VCaP (cell line): ENCODE measurements around the gene TSTD1.
A peak's percentile ranks its signal among the peaks of the same experiment; 100 is the strongest.

Experiments
- H3K27ac ChIP-seq: fragments of 450-650 bp; 2 replicates; pipeline ENCODE4 v1.5.1; 2017
- TF ChIP-seq, protein P1 (sequence below): fragments of 450-650 bp; conservative IDR thresholded peaks from 2 replicates; pipeline ENCODE4 v1.5.1; 2017; ENCODE audit warnings: mild to moderate bottlenecking, moderate library complexity

The TSTD1 gene

GRCh38 chr1:161073474-161074121 lies 34.8 kb upstream of the TSTD1 start:
- TF ChIP-seq, protein P1, sequence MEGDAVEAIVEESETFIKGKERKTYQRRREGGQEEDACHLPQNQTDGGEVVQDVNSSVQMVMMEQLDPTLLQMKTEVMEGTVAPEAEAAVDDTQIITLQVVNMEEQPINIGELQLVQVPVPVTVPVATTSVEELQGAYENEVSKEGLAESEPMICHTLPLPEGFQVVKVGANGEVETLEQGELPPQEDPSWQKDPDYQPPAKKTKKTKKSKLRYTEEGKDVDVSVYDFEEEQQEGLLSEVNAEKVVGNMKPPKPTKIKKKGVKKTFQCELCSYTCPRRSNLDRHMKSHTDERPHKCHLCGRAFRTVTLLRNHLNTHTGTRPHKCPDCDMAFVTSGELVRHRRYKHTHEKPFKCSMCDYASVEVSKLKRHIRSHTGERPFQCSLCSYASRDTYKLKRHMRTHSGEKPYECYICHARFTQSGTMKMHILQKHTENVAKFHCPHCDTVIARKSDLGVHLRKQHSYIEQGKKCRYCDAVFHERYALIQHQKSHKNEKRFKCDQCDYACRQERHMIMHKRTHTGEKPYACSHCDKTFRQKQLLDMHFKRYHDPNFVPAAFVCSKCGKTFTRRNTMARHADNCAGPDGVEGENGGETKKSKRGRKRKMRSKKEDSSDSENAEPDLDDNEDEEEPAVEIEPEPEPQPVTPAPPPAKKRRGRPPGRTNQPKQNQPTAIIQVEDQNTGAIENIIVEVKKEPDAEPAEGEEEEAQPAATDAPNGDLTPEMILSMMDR: no peak
- H3K27ac ChIP-seq: no peak overlapping the region

GRCh38 chr1:161072751-161073449 lies 34.1 kb upstream of the TSTD1 start:
- H3K27ac ChIP-seq: no peak overlapping the region
- TF ChIP-seq, protein P1: no peak

DNA sequence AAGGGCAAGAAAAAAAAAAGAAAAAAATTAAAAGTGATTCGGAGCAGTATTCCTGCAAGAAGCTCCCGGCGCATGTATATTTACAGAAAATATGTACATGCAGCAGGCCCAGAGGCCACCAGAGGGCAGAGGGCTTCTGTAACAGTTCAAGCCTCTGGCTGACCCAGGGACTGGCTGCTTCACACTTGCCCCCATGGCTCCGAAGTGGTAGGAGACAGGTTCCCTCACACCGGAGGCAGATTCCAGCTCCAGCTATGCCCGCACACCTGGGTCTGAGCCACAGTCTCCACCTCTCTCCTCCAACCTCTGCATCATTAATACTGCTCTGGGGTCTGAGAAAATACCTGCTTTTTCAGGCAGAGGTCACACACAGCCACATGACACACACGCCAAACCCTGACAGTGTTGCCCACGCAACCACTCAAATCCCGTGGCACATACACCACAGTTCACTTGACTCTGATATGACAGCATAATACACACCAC lies 33.2 kb upstream of the TSTD1 start:
- TF ChIP-seq, protein P1: peak; percentile 73
- H3K27ac ChIP-seq: no peak overlapping the region

DNA sequence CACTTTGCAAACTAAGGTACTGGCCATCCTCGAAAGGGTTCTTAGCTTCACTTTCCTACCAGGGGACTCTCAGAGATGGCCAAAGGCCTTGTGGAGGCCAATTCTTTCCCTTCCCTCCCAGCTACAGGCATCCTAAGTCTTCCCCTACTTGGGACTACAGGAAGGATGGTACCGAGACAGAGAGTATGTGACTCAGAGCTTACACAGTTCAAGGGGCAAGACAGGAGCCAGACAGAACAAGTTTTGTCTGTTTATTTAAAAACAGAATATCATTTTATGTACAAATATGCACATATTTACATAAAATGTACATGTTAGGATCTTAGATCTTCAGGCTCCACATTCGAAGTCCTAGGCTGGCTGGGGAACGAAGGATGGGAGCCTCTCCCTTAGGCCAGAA lies 32.0 kb upstream of the TSTD1 start:
- TF ChIP-seq, protein P1: no peak
- H3K27ac ChIP-seq: no peak overlapping the region

DNA sequence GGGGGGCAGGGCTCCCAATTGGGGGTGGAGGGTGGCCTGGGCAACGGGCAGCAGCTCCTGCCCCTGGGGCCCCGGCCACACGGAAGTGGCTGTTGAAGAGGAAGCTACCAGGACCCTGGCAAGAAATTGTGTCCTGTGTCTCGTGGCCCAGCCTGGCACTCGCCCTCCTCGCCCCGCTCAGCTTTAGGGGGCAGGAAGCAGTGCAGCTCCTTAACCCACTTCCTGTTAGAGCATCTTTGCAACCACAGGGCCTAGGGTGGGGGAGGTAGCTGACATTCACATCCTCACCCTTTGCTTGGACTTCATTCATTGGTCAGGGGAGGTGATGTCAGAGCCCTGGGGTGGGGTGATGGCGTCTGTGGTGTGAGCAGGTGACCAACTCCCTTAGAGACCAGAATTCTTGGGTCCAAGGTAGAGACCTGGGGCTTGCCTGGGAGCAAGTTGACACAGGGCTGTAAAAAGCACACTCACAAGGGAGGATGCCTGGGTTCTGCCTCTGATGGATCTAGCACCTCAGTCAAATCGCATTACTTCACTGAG lies 31.0 kb upstream of the TSTD1 start, which contains the start of gene ARHGAP30:
TSS of gene ARHGAP30 (minus strand) at position 161 of the 540 bp plus-strand sequence. CDS start 267 bp downstream, outside the sequence.
- TF ChIP-seq, protein P1: no peak
- no peak within 1 kb of the TSS for H3K27ac ChIP-seq

DNA sequence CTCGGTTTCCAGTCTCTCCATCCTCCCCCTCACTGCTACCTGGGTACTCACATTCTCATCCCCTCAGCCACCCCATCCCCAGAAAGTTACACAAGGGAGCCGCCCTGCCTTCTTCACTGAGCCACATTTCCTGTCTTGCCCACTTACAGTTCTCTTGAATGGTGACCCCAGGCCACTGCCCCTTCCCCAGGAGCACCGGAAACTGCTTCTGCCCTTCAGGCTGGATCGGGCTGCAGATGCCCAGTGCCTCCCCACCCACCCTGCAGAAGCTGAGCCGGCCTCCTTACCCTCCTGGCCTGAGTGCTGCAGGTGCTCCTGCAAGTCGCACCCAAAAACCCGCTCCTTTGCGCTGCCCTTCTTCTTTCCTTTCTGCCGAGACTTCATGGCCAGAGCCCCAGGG lies 30.5 kb upstream of the TSTD1 start:
- H3K27ac ChIP-seq: no peak overlapping the region
- TF ChIP-seq, protein P1: no peak

DNA sequence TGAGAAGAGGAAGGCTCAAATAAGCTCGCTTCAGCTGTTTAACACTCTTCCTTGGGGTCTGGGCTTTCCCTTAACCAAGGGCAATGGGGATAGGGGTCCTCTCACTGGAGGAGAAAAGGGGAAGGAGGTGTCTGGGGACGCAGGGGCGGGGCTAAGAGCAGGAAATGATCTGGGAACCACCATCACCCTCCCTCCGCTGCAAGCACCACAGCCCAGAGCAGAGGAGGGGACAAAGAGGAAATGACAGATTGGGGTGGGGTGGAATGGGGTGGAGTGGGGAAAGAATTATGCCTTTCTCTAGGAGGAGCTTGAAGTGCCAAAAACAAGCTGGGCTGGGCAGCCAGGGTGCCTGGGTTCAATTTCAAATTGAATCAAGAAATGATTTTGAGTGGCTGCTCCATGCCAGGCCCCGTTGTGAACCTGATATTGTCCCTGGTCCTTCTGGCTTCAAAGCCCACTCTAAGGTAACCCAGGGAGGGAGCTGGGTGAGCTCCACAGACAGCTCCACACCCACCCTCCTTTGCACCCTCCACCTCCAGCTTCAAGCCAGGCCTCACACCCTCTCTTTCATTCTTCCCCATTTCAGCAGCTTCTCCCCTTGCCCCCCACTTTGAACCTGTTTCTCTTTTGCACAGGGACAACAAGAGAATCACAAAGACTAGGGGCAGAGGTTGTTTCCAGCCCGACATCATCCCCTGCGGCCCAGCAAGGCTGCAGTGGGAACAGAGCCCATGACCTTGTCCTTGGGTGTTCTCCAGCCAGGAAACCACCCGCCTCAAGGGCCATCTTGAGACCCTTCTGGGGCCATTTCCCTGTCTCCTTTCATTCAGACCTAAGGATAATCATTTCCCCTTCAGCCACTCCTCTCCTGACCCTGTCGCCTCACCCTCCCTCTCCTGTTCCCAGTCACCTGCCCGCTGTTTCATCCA lies 29.8 kb upstream of the TSTD1 start:
- TF ChIP-seq, protein P1: no peak

More for the DNA sequence above, 29.8 kb upstream of the TSTD1 start:
- H3K27ac ChIP-seq: no peak overlapping the region
